Subcutaneous abdominal adipose tissue (tissue), 5 donors: ENCODE measurements around the gene SMIM22.

Experiments
- H3K27ac ChIP-seq: one replicate; pipeline ENCODE4 v1.7.0; 2013; ENCODE audit warnings: low read depth, mild to moderate bottlenecking, inconsistent platforms, low read length, moderate library complexity
- H3K27me3 ChIP-seq, 5 donors: one replicate each; pipeline ENCODE4 v1.7.0; 2013; ENCODE audit warnings: low read length in 5 of 5, inconsistent platforms in 1 of 5; ENCODE audit not compliant: control insufficient read depth in 5 of 5, insufficient read depth in 4 of 5
- H3K36me3 ChIP-seq, 5 donors: one replicate each; pipeline ENCODE4 v1.7.0; 2013; ENCODE audit warnings: low read length in 5 of 5; ENCODE audit not compliant: control insufficient read depth in 5 of 5, insufficient read depth in 5 of 5
- H3K4me1 ChIP-seq, 5 donors: one replicate each; pipeline ENCODE4 v1.7.0; 2013; ENCODE audit warnings: low read length in 5 of 5, mild to moderate bottlenecking in 3 of 5, moderate library complexity in 1 of 5; ENCODE audit not compliant: control insufficient read depth in 5 of 5, insufficient read depth in 5 of 5
- H3K4me3 ChIP-seq, 5 donors: one replicate each; pipeline ENCODE4 v1.7.0; 2013; ENCODE audit warnings: low read length in 5 of 5, low read depth in 1 of 5
- H3K9ac ChIP-seq, 5 donors: one replicate each; pipeline ENCODE4 v1.7.0; 2013; ENCODE audit warnings: low read length in 5 of 5, mild to moderate bottlenecking in 4 of 5, moderate library complexity in 3 of 5
- H3K9me3 ChIP-seq, 5 donors: one replicate each; pipeline ENCODE4 v1.7.0; 2013; ENCODE audit warnings: low read length in 5 of 5; ENCODE audit not compliant: control insufficient read depth in 5 of 5
- donor health status: healthy.
- donor health status: healthy.
- donor health status: healthy.
- donor health status: healthy.
- donor health status: healthy.

SMIM22 gene

GRCh38 chr16:4795181-4795827 is at the start of gene SMIM22:
Gene SMIM22, plus strand, starts transcription at chr16:4795369. Its CDS starts 366 bp downstream, at chr16:4795735.
- H3K9ac ChIP-seq = no peak within 1 kb of the TSS
- peaks cover 0 to 3% (median 0%) of the 10 kb centered on the region in 5 donors for H3K4me1 ChIP-seq
- H3K9me3 ChIP-seq = no peaks in the 10 kb centered on the region
- no peak within 1 kb of the TSS for H3K4me3 ChIP-seq
- no peaks in the 10 kb centered on the region for H3K27me3 ChIP-seq
- no peak within 1 kb of the TSS for H3K27ac ChIP-seq
- peaks cover 0 to 16% (median 3%) of the 10 kb centered on the region in 5 donors for H3K36me3 ChIP-seq

- Histone ChIP-seq H3K9me3 (no peaks in the 10 kb centered on the region), H3K4me1 (peaks cover 0 to 20% (median 18%) of the 10 kb centered on the region in 5 donors), H3K27ac (no peak overlapping the region), H3K27me3 (peaks cover 0 to 7% (median 4%) of the 10 kb centered on the region in 5 donors), H3K9ac (no peak overlapping the region), H3K4me3 (no peak overlapping the region), H3K36me3 (peaks cover 0 to 21% (median 13%) of the 10 kb centered on the region in 5 donors)
Measured at GRCh38 chr16:4746215-4746614, 49.0 kb upstream of the SMIM22 start.

DNA sequence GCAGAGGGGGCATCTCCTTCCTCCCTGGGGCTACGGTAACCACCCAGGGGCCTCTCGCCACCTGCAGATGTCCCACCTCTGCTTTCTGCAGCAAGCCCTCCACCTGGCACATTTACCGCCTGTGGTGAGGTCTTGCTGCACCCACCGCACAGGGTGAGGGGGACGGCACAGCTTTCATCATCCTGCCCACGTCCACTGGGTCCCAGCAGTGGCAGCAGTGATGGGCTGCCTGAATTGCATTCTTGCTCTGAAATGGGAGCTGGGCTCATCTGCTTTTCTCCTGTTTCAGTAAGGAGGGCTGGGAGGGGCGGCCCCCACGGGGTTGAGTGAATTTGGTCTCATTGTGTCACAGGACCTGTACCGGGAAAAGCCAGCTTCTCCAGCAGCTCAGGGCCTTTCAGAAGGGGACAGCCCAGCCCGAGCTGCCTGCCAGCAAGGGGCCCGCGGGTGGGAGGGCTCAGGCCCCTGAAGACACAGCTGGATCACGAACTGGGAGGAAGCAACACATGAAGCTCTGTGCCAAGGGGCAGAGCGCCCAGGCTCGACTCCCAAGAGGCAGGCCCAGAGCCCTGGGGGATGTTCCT is 48.1 kb upstream of the SMIM22 start:
- Histone ChIP-seq H3K9me3 (no peaks in the 10 kb centered on the region), H3K27ac (no peak overlapping the region), H3K27me3 (peaks cover 0 to 7% (median 4%) of the 10 kb centered on the region in 5 donors), H3K9ac (no peak overlapping the region), H3K4me1 (peaks cover 0 to 20% (median 18%) of the 10 kb centered on the region in 5 donors), H3K4me3 (no peak overlapping the region), H3K36me3 (peaks cover 0 to 30% (median 22%) of the 10 kb centered on the region in 5 donors)

DNA sequence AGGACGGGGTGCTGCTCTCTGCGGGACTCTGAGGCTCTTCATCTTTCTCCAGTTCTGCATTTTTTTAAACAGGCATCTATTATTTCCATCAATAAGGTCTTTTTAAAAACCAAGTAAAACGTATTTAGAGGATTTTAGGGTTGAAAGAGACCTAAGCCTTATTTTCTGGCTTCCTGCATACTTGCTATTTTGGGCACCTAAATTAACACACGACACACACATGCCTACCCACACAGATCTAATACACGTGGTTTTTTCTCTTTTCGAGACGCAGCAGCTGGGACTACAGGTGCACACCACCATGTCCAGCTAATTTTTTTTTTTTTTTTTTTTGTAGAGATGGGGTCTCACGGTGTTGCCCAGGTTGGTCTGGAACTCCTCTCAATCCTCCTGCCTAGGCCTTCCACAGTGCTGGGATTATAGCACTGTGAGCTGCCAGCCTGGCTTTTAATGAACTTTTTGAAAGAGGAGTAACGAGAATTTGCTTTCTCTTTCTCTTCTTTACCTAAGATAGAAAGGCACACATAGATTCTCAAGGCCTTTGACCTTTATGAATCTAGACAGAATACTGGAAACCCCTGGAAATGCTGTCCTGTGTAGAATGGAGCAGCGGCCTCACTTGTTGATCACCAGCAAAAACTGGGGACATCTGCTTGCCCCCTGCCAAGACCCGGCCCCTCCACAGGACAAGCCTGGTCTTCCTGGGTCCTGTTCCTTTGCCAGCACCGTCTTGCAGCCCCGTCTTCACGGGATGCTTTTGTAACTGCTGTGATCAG is 47.1 kb upstream of the SMIM22 start:
- H3K4me1 ChIP-seq = peaks cover 0 to 16% (median 15%) of the 10 kb centered on the region in 5 donors
- H3K9ac ChIP-seq = no peak overlapping the region
- peaks cover 0 to 2% (median 0%) of the 10 kb centered on the region in 5 donors for H3K27me3 ChIP-seq
- peaks cover 0 to 40% (median 32%) of the 10 kb centered on the region in 5 donors for H3K36me3 ChIP-seq
- H3K9me3 ChIP-seq = no peaks in the 10 kb centered on the region
- H3K27ac ChIP-seq = no peak overlapping the region
- H3K4me3 ChIP-seq = no peak overlapping the region

GRCh38 chr16:4748682-4749411 is 46.3 kb upstream of the SMIM22 start:
- H3K27ac ChIP-seq = no peak overlapping the region
- H3K4me1 ChIP-seq = peaks cover 0 to 11% (median 9%) of the 10 kb centered on the region in 5 donors
- peaks cover 0 to 47% (median 40%) of the 10 kb centered on the region in 5 donors for H3K36me3 ChIP-seq
- no peak overlapping the region for H3K4me3 ChIP-seq
- H3K27me3 ChIP-seq = no peaks in the 10 kb centered on the region
- no peak overlapping the region for H3K9ac ChIP-seq
- H3K9me3 ChIP-seq = no peaks in the 10 kb centered on the region

GRCh38 chr16:4749700-4750257 is 45.4 kb upstream of the SMIM22 start:
- H3K9me3 ChIP-seq = peaks cover 0 to 2% (median 0%) of the 10 kb centered on the region in 5 donors
- H3K27ac ChIP-seq = no peak overlapping the region
- no peaks in the 10 kb centered on the region for H3K27me3 ChIP-seq
- H3K9ac ChIP-seq = no peak overlapping the region
- peaks cover 0 to 53% (median 44%) of the 10 kb centered on the region in 5 donors for H3K36me3 ChIP-seq
- H3K4me1 ChIP-seq = peaks cover 0 to 11% (median 9%) of the 10 kb centered on the region in 5 donors
- no peak overlapping the region for H3K4me3 ChIP-seq

- Histone ChIP-seq H3K27me3 (no peaks in the 10 kb centered on the region), H3K36me3 (peaks cover 0 to 61% (median 52%) of the 10 kb centered on the region in 5 donors), H3K9me3 (peaks cover 0 to 4% (median 0%) of the 10 kb centered on the region in 5 donors), H3K9ac (no peak overlapping the region), H3K27ac (no peak overlapping the region), H3K4me3 (no peak overlapping the region), H3K4me1 (peaks cover 0 to 11% (median 9%) of the 10 kb centered on the region in 5 donors)
Measured at GRCh38 chr16:4750896-4751295, 44.3 kb upstream of the SMIM22 start.

DNA sequence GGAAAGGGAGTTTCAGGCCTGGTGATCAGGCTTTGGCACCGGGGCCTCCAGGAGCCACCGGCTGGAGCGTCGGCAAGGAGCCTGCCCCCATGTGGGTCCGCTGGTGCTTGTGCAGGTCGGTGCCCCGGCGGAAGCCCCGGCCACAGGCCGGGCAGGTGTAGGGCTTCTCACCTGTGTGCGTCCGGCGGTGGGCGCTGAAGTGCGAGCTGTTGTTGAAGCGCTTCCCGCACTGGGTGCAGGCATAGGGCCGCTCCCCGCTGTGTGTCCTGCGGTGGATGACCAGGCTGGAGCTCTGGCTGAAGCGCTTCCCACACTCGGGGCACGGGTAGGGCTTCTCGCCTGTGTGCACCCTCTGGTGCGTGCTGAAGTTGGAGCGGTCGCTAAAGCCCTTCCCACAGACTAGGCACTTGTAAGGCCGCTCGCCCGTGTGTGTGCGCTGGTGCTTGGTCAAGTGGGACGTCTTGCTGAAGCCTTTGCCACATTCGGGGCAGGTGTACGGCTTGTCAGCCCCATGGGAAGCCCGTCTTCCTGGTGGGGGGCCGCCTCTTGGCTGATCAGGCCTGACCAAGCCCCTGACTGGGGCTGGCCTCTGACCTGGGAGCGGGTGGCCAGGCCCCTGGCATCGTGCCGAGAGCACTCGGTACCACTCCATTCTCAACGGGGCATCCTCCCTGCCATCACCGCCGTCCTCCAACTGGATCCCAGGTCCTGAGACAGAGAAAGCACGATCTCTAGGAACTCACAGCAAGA is 42.6 kb upstream of the SMIM22 start:
- H3K4me3 ChIP-seq = no peak overlapping the region
- H3K36me3 ChIP-seq = peaks cover 0 to 69% (median 58%) of the 10 kb centered on the region in 5 donors
- H3K9me3 ChIP-seq = peaks cover 0 to 4% (median 0%) of the 10 kb centered on the region in 5 donors
- H3K27me3 ChIP-seq = no peaks in the 10 kb centered on the region
- no peak overlapping the region for H3K27ac ChIP-seq
- peaks cover 0 to 1% (median 0%) of the 10 kb centered on the region in 5 donors for H3K4me1 ChIP-seq
- no peak overlapping the region for H3K9ac ChIP-seq

- Histone ChIP-seq H3K9me3 (peaks cover 0 to 4% (median 0%) of the 10 kb centered on the region in 5 donors), H3K4me1 (no peaks in the 10 kb centered on the region), H3K36me3 (peaks cover 0 to 73% (median 60%) of the 10 kb centered on the region in 5 donors), H3K27me3 (no peaks in the 10 kb centered on the region), H3K9ac (no peak overlapping the region), H3K4me3 (no peak overlapping the region), H3K27ac (no peak overlapping the region)
Measured at GRCh38 chr16:4753227-4753626, 41.9 kb upstream of the SMIM22 start.
